Neural progenitor cell (in vitro differentiated cells): ENCODE results near the gene DYRK2. TPM values are rescaled to one million over a fixed set of nuclear protein-coding genes. Genes with fewer than 3 reads are reported as not detected.

Experiments used
- DNase-seq: peaks from one replicate; pipeline ENCODE4 v3.0.0-alpha.2; 2016; ENCODE audit warnings: low spot score
- H2AFZ ChIP-seq: fragments of 200-600 bp; sonication (generic); replicated peaks from 2 replicates; pipeline ENCODE4 v1.6.1; 2016; ENCODE audit warnings: antibody characterized with exemption
- H3F3A ChIP-seq: fragments of 200-600 bp; sonication (generic); 2 replicates; pipeline ENCODE4 v1.6.1; 2016; ENCODE audit warnings: antibody characterized with exemption, low read depth
- H3K27ac ChIP-seq: fragments of 200-600 bp; sonication (generic); 2 replicates; pipeline ENCODE4 v1.5.1; 2016; ENCODE audit warnings: mild to moderate bottlenecking
- H3K27me3 ChIP-seq: fragments of 200-600 bp; sonication (generic); 2 replicates; pipeline ENCODE4 v1.6.1; 2016; ENCODE audit warnings: mild to moderate bottlenecking, moderate library complexity
- H3K36me3 ChIP-seq: fragments of 200-600 bp; sonication (generic); 2 replicates; pipeline ENCODE4 v1.5.1; 2016
- H3K4me1 ChIP-seq: fragments of 200-600 bp; sonication (generic); 2 replicates; pipeline ENCODE4 v1.6.1; 2016; ENCODE audit warnings: mixed run types
- H3K4me2 ChIP-seq: fragments of 200-600 bp; sonication (generic); 2 replicates; pipeline ENCODE4 v1.6.1; 2016
- H3K4me3 ChIP-seq: fragments of 200-600 bp; sonication (generic); 2 replicates; pipeline ENCODE4 v1.5.1; 2016
- H3K79me2 ChIP-seq: fragments of 200-600 bp; sonication (generic); 2 replicates; pipeline ENCODE4 v1.6.1; 2016; ENCODE audit warnings: low read depth
- H3K9ac ChIP-seq: fragments of 200-600 bp; sonication (generic); 2 replicates; pipeline ENCODE4 v1.6.1; 2016
- H3K9me3 ChIP-seq: fragments of 200-600 bp; sonication (generic); 2 replicates; pipeline ENCODE4 v1.5.1; 2016; ENCODE audit warnings: low read depth
- H4K20me1 ChIP-seq: fragments of 200-600 bp; sonication (generic); 2 replicates; pipeline ENCODE4 v1.6.1; 2016; ENCODE audit warnings: low read depth
- H3K27ac Mint-ChIP-seq: 3 replicates; pipeline ENCODE4 v1.8.0; 2021; ENCODE audit warnings: mixed read lengths
- H3K27me3 Mint-ChIP-seq: 2 replicates; pipeline ENCODE4 v1.8.0; 2022; ENCODE audit warnings: low read depth, mild to moderate bottlenecking, inconsistent platforms, moderate library complexity, mixed read lengths; ENCODE audit not compliant: insufficient read depth
- H3K36me3 Mint-ChIP-seq: 3 replicates; pipeline ENCODE4 v1.8.0; 2021; ENCODE audit warnings: mixed read lengths
- H3K4me1 Mint-ChIP-seq: 3 replicates; pipeline ENCODE4 v1.8.0; 2021; ENCODE audit warnings: mixed read lengths
- H3K4me3 Mint-ChIP-seq: 3 replicates; pipeline ENCODE4 v1.8.0; 2021; ENCODE audit warnings: mild to moderate bottlenecking, moderate library complexity, mixed read lengths
- H3K9me3 Mint-ChIP-seq: 3 replicates; pipeline ENCODE4 v1.8.0; 2020; ENCODE audit warnings: mixed read lengths
- EZH2 ChIP-seq: fragments of 200-600 bp; sonication (generic); IDR thresholded peaks from 2 replicates; pipeline ENCODE4 v1.6.1; 2017; ENCODE audit warnings: antibody characterized with exemption, mild to moderate bottlenecking, moderate library complexity
- EZH2phosphoT487 ChIP-seq: fragments of 200-600 bp; sonication (generic); IDR thresholded peaks from 2 replicates; pipeline ENCODE4 v1.6.1; 2017; ENCODE audit warnings: antibody characterized with exemption
- total RNA-seq: library from RNA; depleted of rRNA; stranded (reverse); fragments of >200 nt; gene quantifications from 2 replicates; pipeline ENCODE4 v1.2.3, GENCODE V29; 2015; ENCODE audit warnings: low replicate concordance
- TF ChIP-seq, protein P1 (sequence below): fragments of 200-600 bp; sonication (generic); IDR thresholded peaks from 2 replicates; pipeline ENCODE4 v1.5.1; 2017; ENCODE audit warnings: antibody characterized with exemption, mild to moderate bottlenecking

The DYRK2 gene
- total RNA-seq, 1 donor from 2014 or later, result 29.6 TPM

DNA sequence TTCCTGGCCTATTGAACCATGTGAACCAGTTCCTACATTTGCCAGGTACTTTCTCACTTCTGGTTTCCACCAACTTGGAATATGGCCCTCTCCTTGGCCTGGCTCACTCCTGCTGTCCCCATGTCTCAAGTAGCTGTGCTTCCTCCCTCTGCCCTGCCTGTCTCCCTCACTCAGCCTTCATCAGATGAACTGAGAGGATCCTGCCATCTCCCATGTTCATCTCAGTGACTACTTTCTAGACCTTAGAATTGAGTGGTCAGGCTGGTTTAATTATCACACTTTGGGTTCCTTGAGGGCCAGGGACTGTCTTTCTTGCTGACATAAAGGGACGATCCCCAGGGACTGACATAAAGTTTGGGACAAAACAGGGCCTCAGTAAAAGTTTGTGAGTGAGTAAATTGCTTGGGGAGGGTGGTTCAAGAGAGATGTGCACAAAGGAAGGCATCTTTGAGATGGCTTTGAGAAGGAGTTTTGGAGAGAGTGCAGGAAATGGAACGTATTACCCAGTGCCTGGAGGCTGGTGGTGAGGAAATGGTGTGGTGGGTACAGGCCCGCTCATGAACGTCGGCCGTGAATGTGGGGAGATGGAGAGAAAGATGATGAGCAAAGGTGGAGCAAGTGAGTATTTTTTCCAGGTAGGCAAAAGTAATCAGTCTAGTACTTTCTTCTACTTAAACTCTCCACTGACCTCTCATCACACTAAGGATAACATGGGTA, 20.8 kb downstream of the DYRK2 start:
- Histone ChIP-seq H3F3A (no peaks in the 10 kb centered on the region), H2AFZ (no peak overlapping the region), H3K27ac (no peak overlapping the region), H3K79me2 (no peaks in the 10 kb centered on the region), H3K4me1 (peaks cover 9% of the 10 kb centered on the region), H3K4me3 (no peak overlapping the region), H4K20me1 (no peaks in the 10 kb centered on the region), H3K9ac (no peak overlapping the region), H3K4me2 (no peak overlapping the region), H3K27me3 (no peaks in the 10 kb centered on the region), H3K36me3 (no peaks in the 10 kb centered on the region), H3K9me3 (no peaks in the 10 kb centered on the region)
- TF ChIP-seq EZH2phosphoT487 (no peak), EZH2 (no peak)
- TF ChIP-seq, protein P1, sequence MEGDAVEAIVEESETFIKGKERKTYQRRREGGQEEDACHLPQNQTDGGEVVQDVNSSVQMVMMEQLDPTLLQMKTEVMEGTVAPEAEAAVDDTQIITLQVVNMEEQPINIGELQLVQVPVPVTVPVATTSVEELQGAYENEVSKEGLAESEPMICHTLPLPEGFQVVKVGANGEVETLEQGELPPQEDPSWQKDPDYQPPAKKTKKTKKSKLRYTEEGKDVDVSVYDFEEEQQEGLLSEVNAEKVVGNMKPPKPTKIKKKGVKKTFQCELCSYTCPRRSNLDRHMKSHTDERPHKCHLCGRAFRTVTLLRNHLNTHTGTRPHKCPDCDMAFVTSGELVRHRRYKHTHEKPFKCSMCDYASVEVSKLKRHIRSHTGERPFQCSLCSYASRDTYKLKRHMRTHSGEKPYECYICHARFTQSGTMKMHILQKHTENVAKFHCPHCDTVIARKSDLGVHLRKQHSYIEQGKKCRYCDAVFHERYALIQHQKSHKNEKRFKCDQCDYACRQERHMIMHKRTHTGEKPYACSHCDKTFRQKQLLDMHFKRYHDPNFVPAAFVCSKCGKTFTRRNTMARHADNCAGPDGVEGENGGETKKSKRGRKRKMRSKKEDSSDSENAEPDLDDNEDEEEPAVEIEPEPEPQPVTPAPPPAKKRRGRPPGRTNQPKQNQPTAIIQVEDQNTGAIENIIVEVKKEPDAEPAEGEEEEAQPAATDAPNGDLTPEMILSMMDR, result no peak
- DNase-seq, result no peak
- Mint-ChIP-seq H3K4me1 (no peaks in the 10 kb centered on the region), H3K27ac (no peak overlapping the region), H3K4me3 (peak overlapping the region; percentile 7), H3K36me3 (peaks cover 22% of the 10 kb centered on the region), H3K9me3 (peaks cover 20% of the 10 kb centered on the region), H3K27me3 (peaks cover 4% of the 10 kb centered on the region)

DNA sequence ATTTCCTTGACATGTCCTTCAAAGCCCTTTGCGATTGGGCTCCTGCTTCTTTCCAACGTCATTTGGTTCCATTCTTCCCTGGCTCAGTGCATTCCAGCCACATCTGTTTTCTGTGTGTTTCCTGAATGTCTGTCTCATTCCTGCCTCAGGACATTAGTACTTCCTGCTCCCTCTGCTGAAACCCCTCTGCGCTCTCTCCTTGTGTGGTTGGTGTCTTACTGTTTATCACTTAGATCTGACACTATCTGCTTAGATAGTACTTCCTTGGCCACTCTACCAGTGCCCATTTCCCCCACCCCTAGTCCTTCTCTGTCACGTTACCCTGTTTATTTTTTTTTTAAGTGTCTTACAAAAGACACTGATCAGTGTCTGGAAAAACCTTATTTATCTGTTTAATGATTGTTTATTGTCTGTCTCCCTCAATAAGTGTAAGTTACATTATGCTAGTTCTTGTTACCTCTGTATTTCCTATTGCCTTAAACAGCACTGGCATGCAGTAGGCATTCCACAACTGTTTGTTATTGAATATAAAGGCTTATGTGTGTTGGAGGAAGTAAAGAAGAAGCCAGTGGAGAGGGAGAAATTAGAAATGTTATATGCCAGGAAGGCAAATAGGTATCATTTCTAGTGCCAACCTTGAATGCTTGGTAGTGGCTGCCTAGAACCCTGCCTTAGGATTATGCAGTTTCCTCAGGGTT, 21.5 kb downstream of the DYRK2 start:
- H3K9me3 ChIP-seq, result no peaks in the 10 kb centered on the region
- TF ChIP-seq EZH2phosphoT487, result no peak
- TF ChIP-seq, protein P1, result no peak
- peaks cover 26% of the 10 kb centered on the region for H3K9me3 Mint-ChIP-seq
- no peaks in the 10 kb centered on the region for H3F3A ChIP-seq
- no peak overlapping the region for H3K4me2 ChIP-seq
- peaks cover 9% of the 10 kb centered on the region for H3K4me1 ChIP-seq
- H3K9ac ChIP-seq, result no peak overlapping the region
- no peak for DNase-seq
- H3K27me3 ChIP-seq, result no peaks in the 10 kb centered on the region
- H4K20me1 ChIP-seq, result no peaks in the 10 kb centered on the region
- H3K4me3 Mint-ChIP-seq, result no peak overlapping the region
- no peak overlapping the region for H3K27ac Mint-ChIP-seq
- peaks cover 20% of the 10 kb centered on the region for H3K36me3 Mint-ChIP-seq
- no peak overlapping the region for H3K27ac ChIP-seq
- H3K27me3 Mint-ChIP-seq, result peaks cover 4% of the 10 kb centered on the region
- no peaks in the 10 kb centered on the region for H3K36me3 ChIP-seq
- no peak overlapping the region for H2AFZ ChIP-seq
- H3K4me1 Mint-ChIP-seq, result no peaks in the 10 kb centered on the region
- no peaks in the 10 kb centered on the region for H3K79me2 ChIP-seq
- no peak overlapping the region for H3K4me3 ChIP-seq

DNA sequence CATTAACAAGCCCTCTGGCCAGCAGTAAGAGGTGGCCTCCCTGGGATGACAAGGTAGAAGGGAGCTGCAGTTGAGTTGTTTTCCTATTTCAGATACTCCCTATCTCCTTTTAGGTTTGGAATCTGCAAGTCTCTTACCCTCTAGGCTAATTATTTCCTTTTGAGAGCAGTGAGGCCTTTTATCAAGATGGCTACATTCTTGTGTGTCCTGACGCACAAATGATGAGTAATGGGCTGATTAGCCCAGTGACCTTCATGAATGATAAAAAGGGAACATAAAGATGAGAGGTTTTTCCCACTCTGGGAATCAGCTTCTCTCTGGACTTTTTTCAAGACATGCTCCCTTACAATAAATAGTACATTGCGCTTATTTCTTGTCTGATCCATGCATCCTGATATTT, 22.9 kb downstream of the DYRK2 start:
- no peaks in the 10 kb centered on the region for H3K9me3 ChIP-seq
- H3K9ac ChIP-seq, result no peak overlapping the region
- H3K36me3 ChIP-seq, result no peaks in the 10 kb centered on the region
- no peaks in the 10 kb centered on the region for H3K79me2 ChIP-seq
- TF ChIP-seq EZH2 (no peak), EZH2phosphoT487 (no peak)
- TF ChIP-seq, protein P1, result no peak
- H3K4me3 Mint-ChIP-seq, result no peak overlapping the region
- peaks cover 20% of the 10 kb centered on the region for H3K36me3 Mint-ChIP-seq
- no peak overlapping the region for H3K4me2 ChIP-seq
- DNase-seq, result no peak
- no peaks in the 10 kb centered on the region for H3K27me3 ChIP-seq
- H3K4me1 Mint-ChIP-seq, result no peaks in the 10 kb centered on the region
- peaks cover 2% of the 10 kb centered on the region for H3K27me3 Mint-ChIP-seq
- no peaks in the 10 kb centered on the region for H3F3A ChIP-seq
- no peak overlapping the region for H3K27ac ChIP-seq
- H3K4me3 ChIP-seq, result no peak overlapping the region
- H2AFZ ChIP-seq, result no peak overlapping the region
- no peaks in the 10 kb centered on the region for H3K4me1 ChIP-seq
- H4K20me1 ChIP-seq, result no peaks in the 10 kb centered on the region
- H3K9me3 Mint-ChIP-seq, result peaks cover 28% of the 10 kb centered on the region
- no peak overlapping the region for H3K27ac Mint-ChIP-seq
